ENCODE measurements around the gene HMX3. TPM values are rescaled to one million over a fixed set of nuclear protein-coding genes. Genes with fewer than 3 reads are reported as not detected.

The HMX3 gene
- total and polyA plus RNA-seq, 5 donors from 2014 or later, result not detected

- H3K27me3 Mint-ChIP-seq, result peaks cover 57% of the 10 kb centered on the region
- H3K4me3 Mint-ChIP-seq, result no peak overlapping the region
- DNase-seq (no peak), ATAC-seq (ENCODE audit: low read depth in 2 of 2) (no peak)
- peaks cover 13% of the 10 kb centered on the region for H3K27me3 ChIP-seq (ENCODE audit: control insufficient read depth, insufficient read depth, low read length)
- no peak overlapping the region for H3K27ac Mint-ChIP-seq
- no peaks in the 10 kb centered on the region for H3K36me3 Mint-ChIP-seq
- H3K4me1 ChIP-seq (ENCODE audit: control insufficient read depth, insufficient read depth, low read length, poor library complexity, severe bottlenecking), result no peaks in the 10 kb centered on the region
- no peaks in the 10 kb centered on the region for H3K36me3 ChIP-seq (ENCODE audit: control insufficient read depth, insufficient read depth, low read length)
- H3K27ac ChIP-seq (ENCODE audit: insufficient read depth, low read length, poor library complexity, severe bottlenecking), result no peak overlapping the region
- no peaks in the 10 kb centered on the region for H3K4me1 Mint-ChIP-seq
- H3K4me3 ChIP-seq (ENCODE audit: low read depth, low read length), result no peak overlapping the region
- no peaks in the 10 kb centered on the region for H3K9me3 ChIP-seq (ENCODE audit: control insufficient read depth in 2 of 2, low read length in 2 of 2)
- peaks cover 0 to 1% (median 0%) of the 10 kb centered on the region in 7 donors for H3K9me3 Mint-ChIP-seq
Measured at GRCh38 chr10:123119081-123119480, 16.7 kb upstream of the HMX3 start.

- H3K27ac ChIP-seq (ENCODE audit: insufficient read depth, low read length, poor library complexity, severe bottlenecking), result no peak overlapping the region
- H3K4me3 ChIP-seq (ENCODE audit: low read depth, low read length), result no peak overlapping the region
- ATAC-seq (ENCODE audit: low read depth in 2 of 2) (no peak), DNase-seq (no peak)
- Mint-ChIP-seq H3K36me3 (no peaks in the 10 kb centered on the region), H3K4me3 (no peak overlapping the region), H3K27me3 (peaks cover 53% of the 10 kb centered on the region), H3K9me3 (peaks cover 0 to 3% (median 0%) of the 10 kb centered on the region in 7 donors), H3K4me1 (no peaks in the 10 kb centered on the region), H3K27ac (no peak overlapping the region)
- no peaks in the 10 kb centered on the region for H3K36me3 ChIP-seq (ENCODE audit: control insufficient read depth, insufficient read depth, low read length)
- peaks cover 46% of the 10 kb centered on the region for H3K27me3 ChIP-seq (ENCODE audit: control insufficient read depth, insufficient read depth, low read length)
- no peaks in the 10 kb centered on the region for H3K4me1 ChIP-seq (ENCODE audit: control insufficient read depth, insufficient read depth, low read length, poor library complexity, severe bottlenecking)
- H3K9me3 ChIP-seq (ENCODE audit: control insufficient read depth in 2 of 2, low read length in 2 of 2), result no peaks in the 10 kb centered on the region
Measured at GRCh38 chr10:123126246-123126645, 9.5 kb upstream of the HMX3 start.

GRCh38 chr10:123129618-123130271 is 6.0 kb upstream of the HMX3 start:
- no peak overlapping the region for H3K4me3 ChIP-seq (ENCODE audit: low read depth, low read length)
- DNase-seq (no peak), ATAC-seq (ENCODE audit: low read depth in 2 of 2) (no peak)
- no peaks in the 10 kb centered on the region for H3K9me3 ChIP-seq (ENCODE audit: control insufficient read depth in 2 of 2, low read length in 2 of 2)
- no peaks in the 10 kb centered on the region for H3K36me3 Mint-ChIP-seq
- H3K27me3 Mint-ChIP-seq, result peaks cover 76% of the 10 kb centered on the region
- no peaks in the 10 kb centered on the region for H3K36me3 ChIP-seq (ENCODE audit: control insufficient read depth, insufficient read depth, low read length)
- peaks cover 0 to 23% (median 16%) of the 10 kb centered on the region in 4 donors for H3K4me1 Mint-ChIP-seq
- peaks cover 22% of the 10 kb centered on the region for H3K4me1 ChIP-seq (ENCODE audit: control insufficient read depth, insufficient read depth, low read length, poor library complexity, severe bottlenecking)
- H3K9me3 Mint-ChIP-seq, result peaks cover 0 to 6% (median 0%) of the 10 kb centered on the region in 7 donors
- no peak overlapping the region for H3K27ac ChIP-seq (ENCODE audit: insufficient read depth, low read length, poor library complexity, severe bottlenecking)
- no peak overlapping the region for H3K4me3 Mint-ChIP-seq
- H3K27ac Mint-ChIP-seq, result no peak overlapping the region
- peaks cover 70% of the 10 kb centered on the region for H3K27me3 ChIP-seq (ENCODE audit: control insufficient read depth, insufficient read depth, low read length)

GRCh38 chr10:123132576-123133477 is 2.9 kb upstream of the HMX3 start:
- Histone ChIP-seq H3K9me3 (ENCODE audit: control insufficient read depth in 2 of 2, low read length in 2 of 2) (no peaks in the 10 kb centered on the region), H3K36me3 (ENCODE audit: control insufficient read depth, insufficient read depth, low read length) (no peaks in the 10 kb centered on the region), H3K27ac (ENCODE audit: insufficient read depth, low read length, poor library complexity, severe bottlenecking) (no peak overlapping the region), H3K4me1 (ENCODE audit: control insufficient read depth, insufficient read depth, low read length, poor library complexity, severe bottlenecking) (peaks cover 53% of the 10 kb centered on the region), H3K4me3 (ENCODE audit: low read depth, low read length) (peak overlapping the region; percentile 37), H3K27me3 (ENCODE audit: control insufficient read depth, insufficient read depth, low read length) (peaks cover 56% of the 10 kb centered on the region)
- Mint-ChIP-seq H3K9me3 (peaks cover 0 to 7% (median 0%) of the 10 kb centered on the region in 7 donors), H3K4me1 (peaks cover 0 to 37% (median 24%) of the 10 kb centered on the region in 4 donors), H3K27me3 (peaks cover 76% of the 10 kb centered on the region), H3K36me3 (no peaks in the 10 kb centered on the region), H3K4me3 (peak overlapping the region; percentile 80 to 86 (median 82)), H3K27ac (peak overlapping the region; percentile 39 to 79 (median 69))
- ATAC-seq (ENCODE audit: low read depth in 2 of 2) (peak; percentile 69 to 75), DNase-seq (peak; percentile 73 to 89 (median 83))

- DNase-seq (no peak), ATAC-seq (ENCODE audit: low read depth in 2 of 2) (no peak)
- no peaks in the 10 kb centered on the region for H3K36me3 Mint-ChIP-seq
- peaks cover 0 to 46% (median 26%) of the 10 kb centered on the region in 4 donors for H3K4me1 Mint-ChIP-seq
- peaks cover 0 to 4% (median 0%) of the 10 kb centered on the region in 7 donors for H3K9me3 Mint-ChIP-seq
- Histone ChIP-seq H3K27me3 (ENCODE audit: control insufficient read depth, insufficient read depth, low read length) (peaks cover 48% of the 10 kb centered on the region), H3K36me3 (ENCODE audit: control insufficient read depth, insufficient read depth, low read length) (no peaks in the 10 kb centered on the region), H3K4me3 (ENCODE audit: low read depth, low read length) (no peak overlapping the region), H3K4me1 (ENCODE audit: control insufficient read depth, insufficient read depth, low read length, poor library complexity, severe bottlenecking) (peaks cover 54% of the 10 kb centered on the region), H3K9me3 (ENCODE audit: control insufficient read depth in 2 of 2, low read length in 2 of 2) (no peaks in the 10 kb centered on the region), H3K27ac (ENCODE audit: insufficient read depth, low read length, poor library complexity, severe bottlenecking) (no peak overlapping the region)
- H3K27ac Mint-ChIP-seq, result peak overlapping the region in 2 of 3 donors; percentile 52 to 76
- H3K4me3 Mint-ChIP-seq, result peak overlapping the region; percentile 42 to 84 (median 80)
- H3K27me3 Mint-ChIP-seq, result peaks cover 79% of the 10 kb centered on the region
Measured at GRCh38 chr10:123133541-123134342, 2.0 kb upstream of the HMX3 start.

- Mint-ChIP-seq H3K4me3 (peak overlapping the region; percentile 42 to 84 (median 78)), H3K27me3 (peaks cover 83% of the 10 kb centered on the region), H3K4me1 (peaks cover 0 to 50% (median 30%) of the 10 kb centered on the region in 4 donors), H3K9me3 (peaks cover 0 to 4% (median 0%) of the 10 kb centered on the region in 7 donors), H3K27ac (peak overlapping the region in 2 of 3 donors; percentile 52 to 76), H3K36me3 (no peaks in the 10 kb centered on the region)
- Histone ChIP-seq H3K27me3 (ENCODE audit: control insufficient read depth, insufficient read depth, low read length) (peaks cover 47% of the 10 kb centered on the region), H3K9me3 (ENCODE audit: control insufficient read depth in 2 of 2, low read length in 2 of 2) (no peaks in the 10 kb centered on the region), H3K36me3 (ENCODE audit: control insufficient read depth, insufficient read depth, low read length) (no peaks in the 10 kb centered on the region), H3K4me3 (ENCODE audit: low read depth, low read length) (no peak overlapping the region), H3K27ac (ENCODE audit: insufficient read depth, low read length, poor library complexity, severe bottlenecking) (no peak overlapping the region), H3K4me1 (ENCODE audit: control insufficient read depth, insufficient read depth, low read length, poor library complexity, severe bottlenecking) (peaks cover 55% of the 10 kb centered on the region)
- DNase-seq (peak in 1 of 3 donors; percentile 32), ATAC-seq (ENCODE audit: low read depth in 2 of 2) (no peak)
Measured at GRCh38 chr10:123134343-123134914, 1.3 kb upstream of the HMX3 start.

- Mint-ChIP-seq H3K4me1 (peaks cover 0 to 51% (median 34%) of the 10 kb centered on the region in 4 donors), H3K27ac (no peak overlapping the region), H3K27me3 (peaks cover 83% of the 10 kb centered on the region), H3K36me3 (no peaks in the 10 kb centered on the region), H3K9me3 (peaks cover 0 to 4% (median 0%) of the 10 kb centered on the region in 7 donors), H3K4me3 (peak overlapping the region in 3 of 4 donors; percentile 54 to 84 (median 75))
- no peaks in the 10 kb centered on the region for H3K9me3 ChIP-seq (ENCODE audit: control insufficient read depth in 2 of 2, low read length in 2 of 2)
- H3K27me3 ChIP-seq (ENCODE audit: control insufficient read depth, insufficient read depth, low read length), result peaks cover 42% of the 10 kb centered on the region
- H3K27ac ChIP-seq (ENCODE audit: insufficient read depth, low read length, poor library complexity, severe bottlenecking), result no peak overlapping the region
- peaks cover 61% of the 10 kb centered on the region for H3K4me1 ChIP-seq (ENCODE audit: control insufficient read depth, insufficient read depth, low read length, poor library complexity, severe bottlenecking)
- H3K4me3 ChIP-seq (ENCODE audit: low read depth, low read length), result peak overlapping the region; percentile 26
- ATAC-seq (ENCODE audit: low read depth in 2 of 2) (no peak), DNase-seq (no peak)
- H3K36me3 ChIP-seq (ENCODE audit: control insufficient read depth, insufficient read depth, low read length), result no peaks in the 10 kb centered on the region
Measured at GRCh38 chr10:123134915-123135414, 805 bp upstream of the HMX3 start.

All from CD4-positive, CD25-positive, alpha-beta regulatory T cell (primary cell).